HepG2 (cell line): ENCODE results near the gene PTPRO. TPM values are rescaled to one million over a fixed set of nuclear protein-coding genes. Genes with fewer than 3 reads are reported as not detected.

ENCODE experiments used
- ATAC-seq: fragments of 200-7000 bp; cut with Tn5 transposase; 3 replicates; pipeline ENCODE4 v1.9.1; 2020; ENCODE audit warnings: mild to moderate bottlenecking, moderate library complexity
- BruUV-seq: library from RNA; stranded (reverse); fragments of 400-500 nt; replicated peaks from 2 replicates; lab custom pipeline; 2021; lab: Mats Ljungman, UMichigan
- CTCF ChIA-PET: fragments of 300-600 bp; formaldehyde crosslinking; extraction: SDS; loops from one replicate; lab custom pipeline; 2021; ENCODE audit warnings: low total read pairs, inconsistent platforms, low intra/inter-chr PET ratio; lab: Yijun Ruan, JAX
- POLR2A ChIA-PET: fragments of 350-600 bp; sonication (Branson Sonifier 250); formaldehyde crosslinking; loops from one replicate; lab custom pipeline; 2020; ENCODE audit warnings: antibody characterized with exemption, inconsistent platforms; lab: Yijun Ruan, JAX
- DNase-seq: peaks from one replicate; pipeline ENCODE4 v3.0.0-alpha.2; 2015; ENCODE audit warnings: low spot score
- FAIRE-seq: peaks from 3 replicates; lab custom pipeline; 2011; peaks lifted over from hg19 to GRCh38; lab: Jason Lieb, UNC
- H2AFZ ChIP-seq: one replicate; pipeline ENCODE4 v1.6.1; 2011; ENCODE audit warnings: low read length, inconsistent platforms
- H3K27ac ChIP-seq: fragments of 300-600 bp; 3 replicates; pipeline ENCODE4 v1.8.0; 2011; ENCODE audit warnings: mixed run types, mild to moderate bottlenecking, mixed read lengths, low read length, inconsistent platforms; ENCODE audit not compliant: insufficient read depth; ENCODE audit errors: extremely low read length
- H3K27me3 ChIP-seq, 2 experiments: fragments of 200-600 bp in 1 of 2; 2 replicates in 1 of 2; 3 replicates in 1 of 2; pipeline versions ENCODE4 v1.6.0 to v1.8.0; 2011; ENCODE audit warnings: low read length in 2 of 2, mild to moderate bottlenecking in 2 of 2, moderate library complexity in 2 of 2, inconsistent platforms in 1 of 2; ENCODE audit not compliant: insufficient read depth in 2 of 2, control insufficient read depth in 1 of 2
- H3K36me3 ChIP-seq, 2 experiments: fragments of 200-600 bp in 1 of 2; replicated peaks in 1 of 2; 2 replicates in 1 of 2; 3 replicates in 1 of 2; pipeline versions ENCODE4 v1.5.1 to v1.8.0; 2011; ENCODE audit warnings: low read length in 2 of 2, inconsistent platforms in 1 of 2; ENCODE audit not compliant: insufficient read depth in 2 of 2, control insufficient read depth in 1 of 2
- H3K4me1 ChIP-seq: 2 replicates; pipeline ENCODE4 v1.5.1; 2012; ENCODE audit warnings: low read length, inconsistent platforms; ENCODE audit not compliant: insufficient read depth
- H3K4me2 ChIP-seq: 2 replicates; pipeline ENCODE4 v1.6.0; 2011; ENCODE audit warnings: low read depth, low read length, inconsistent platforms
- H3K4me3 ChIP-seq, 3 experiments: fragments of 200-600 bp in 1 of 3; sonication (generic), shearing (Covaris generic) in 1 of 3; replicated peaks in 1 of 3; 2 replicates each; pipeline ENCODE4 v1.5.1; 2011 to 2016; ENCODE audit warnings: low read length in 3 of 3, inconsistent platforms in 2 of 3, low read depth in 2 of 3, mild to moderate bottlenecking in 2 of 3, control low read depth in 1 of 3, mixed read lengths in 1 of 3; ENCODE audit not compliant: insufficient read depth in 1 of 3
- H3K79me2 ChIP-seq: one replicate; pipeline ENCODE4 v1.6.1; 2011; ENCODE audit warnings: low read length, inconsistent platforms; ENCODE audit not compliant: insufficient read depth
- H3K9ac ChIP-seq: 2 replicates; pipeline ENCODE4 v1.6.0; 2011; ENCODE audit warnings: mild to moderate bottlenecking, low read depth, low read length, inconsistent platforms; ENCODE audit not compliant: insufficient read depth
- H3K9me3 ChIP-seq: 2 replicates; pipeline ENCODE4 v1.5.1; 2012; ENCODE audit warnings: mild to moderate bottlenecking, low read length
- H4K20me1 ChIP-seq: 2 replicates; pipeline ENCODE4 v1.6.0; 2011; ENCODE audit warnings: inconsistent platforms, mild to moderate bottlenecking, low read length, moderate library complexity; ENCODE audit not compliant: insufficient read depth
- DMAP1 ChIP-seq: IDR thresholded peaks from 2 replicates; pipeline ENCODE4 v1.6.1; 2016
- HOXA9 ChIP-seq: sonication (generic); formaldehyde crosslinking; IDR thresholded peaks from 2 replicates; pipeline ENCODE4 v1.8.1; 2022; ENCODE audit warnings: missing genetic modification reagents, mild to moderate bottlenecking, moderate library complexity, borderline replicate concordance
- MTA3 ChIP-seq: sonication (generic); formaldehyde crosslinking; IDR thresholded peaks from 2 replicates; pipeline ENCODE4 v1.4.0; 2020; ENCODE audit warnings: missing genetic modification reagents
- SYNCRIP ChIP-seq: fragments of 200-400 bp; formaldehyde crosslinking; IDR thresholded peaks from 2 replicates; pipeline ENCODE4 v1.6.1; 2018; ENCODE audit warnings: mild to moderate bottlenecking, low read depth, low read length; ENCODE audit not compliant: insufficient read depth
- TBX3 ChIP-seq: fragments of 450-650 bp; IDR thresholded peaks from 2 replicates; pipeline ENCODE4 v1.6.1; 2017; ENCODE audit warnings: antibody characterized with exemption, mild to moderate bottlenecking, inconsistent platforms, borderline replicate concordance
- XRCC5 ChIP-seq: fragments of 200-400 bp; formaldehyde crosslinking; optimal IDR thresholded peaks from 2 replicates; pipeline ENCODE3; 2017; ENCODE audit warnings: mild to moderate bottlenecking, low read length
- ZMYM4 ChIP-seq: sonication (generic); formaldehyde crosslinking; IDR thresholded peaks from 2 replicates; pipeline ENCODE4 v1.8.1; 2023; ENCODE audit warnings: mild to moderate bottlenecking, missing genetic modification reagents
- ZSCAN31 ChIP-seq: sonication (generic); formaldehyde crosslinking; IDR thresholded peaks from 2 replicates; pipeline ENCODE4 v1.5.0; 2020; ENCODE audit warnings: low read depth, mild to moderate bottlenecking, missing genetic modification reagents
- in situ Hi-C: cut with HindIII; loops from 2 replicates; pipeline ENCODE4 v1.10.0; 2017; ENCODE audit warnings: low pct_unique_long_range_greater_than_20kb; ENCODE audit not compliant: extremely low pct_ligation_motif_present
- intact Hi-C: fragments of 100-400 bp; cut with micrococcal nuclease; formaldehyde crosslinking; loops from one replicate; pipeline ENCODE4 v1.10.0; 2022; ENCODE audit not compliant: unreplicated experiment
- polyA plus RNA-seq, 8 experiments: library from polyadenylated mRNA; depleted of rRNA in 3 of 8; stranded (reverse) in 7 of 8; unstranded in 1 of 8; fragments of >200 nt; fragmentation: Illumina TruSeq in 4 of 8; extraction: Trizol in 4 of 8; gene quantifications; 2 replicates each; pipeline versions ENCODE4 v1.2.1 to v1.2.3, GENCODE V29; 2011 to 2016; ENCODE audit warnings: low read depth in 4 of 8, missing spikeins in 1 of 8, mixed read lengths in 1 of 8; ENCODE audit not compliant: insufficient read depth in 1 of 8
- total RNA-seq, 5 experiments: library from RNA; depleted of rRNA; stranded (reverse); fragments of >200 nt; fragmentation: Illumina TruSeq; extraction: Trizol; gene quantifications; 2 replicates each; pipeline ENCODE4 v1.2.3, GENCODE V29; 2016; ENCODE audit warnings: low read depth in 1 of 5

Gene PTPRO
- total and polyA plus RNA-seq, 2 of the 13 experiments (the other 11 are each of a cell fraction or from before 2014, with no cell fraction given), result 0.04 TPM; not detected in 1

DNA sequence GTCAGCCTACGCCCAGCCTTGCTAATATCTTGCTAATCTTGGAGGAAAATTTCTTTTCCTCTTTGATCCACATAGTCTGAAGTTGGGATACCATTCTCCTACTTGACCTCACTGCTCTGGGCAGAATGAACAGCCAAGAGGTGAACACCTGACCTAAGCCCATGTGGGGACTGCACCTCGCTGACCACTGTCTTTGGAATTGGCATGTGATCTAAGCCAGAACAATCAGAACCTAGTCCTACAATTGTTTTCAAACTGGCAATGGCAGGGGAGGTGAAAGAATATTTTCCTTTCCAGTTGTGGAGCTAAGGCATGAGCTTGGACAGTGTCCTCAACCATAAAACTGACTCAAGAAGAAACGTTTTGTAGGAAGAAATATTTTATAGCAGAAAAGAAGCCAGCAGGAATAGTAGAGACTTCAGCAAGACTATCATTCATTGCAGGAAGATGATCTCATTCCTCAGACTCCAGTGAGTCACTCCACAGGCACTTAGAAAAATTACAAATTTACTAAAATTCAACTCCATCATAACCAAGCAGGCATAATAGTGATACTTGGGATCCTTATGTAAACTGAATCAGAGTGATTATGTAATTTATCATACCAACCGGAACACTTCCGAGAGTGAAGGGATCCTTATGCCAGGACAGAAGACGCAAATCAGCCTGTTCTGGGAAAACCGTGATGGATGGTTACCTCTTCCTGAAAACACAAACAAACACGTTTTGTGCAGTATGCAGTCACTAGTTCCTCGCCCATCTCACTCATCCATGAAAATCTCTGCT is 14.7 kb downstream of the PTPRO start (continued):
- TF ChIP-seq HOXA9, result no peak

DNA sequence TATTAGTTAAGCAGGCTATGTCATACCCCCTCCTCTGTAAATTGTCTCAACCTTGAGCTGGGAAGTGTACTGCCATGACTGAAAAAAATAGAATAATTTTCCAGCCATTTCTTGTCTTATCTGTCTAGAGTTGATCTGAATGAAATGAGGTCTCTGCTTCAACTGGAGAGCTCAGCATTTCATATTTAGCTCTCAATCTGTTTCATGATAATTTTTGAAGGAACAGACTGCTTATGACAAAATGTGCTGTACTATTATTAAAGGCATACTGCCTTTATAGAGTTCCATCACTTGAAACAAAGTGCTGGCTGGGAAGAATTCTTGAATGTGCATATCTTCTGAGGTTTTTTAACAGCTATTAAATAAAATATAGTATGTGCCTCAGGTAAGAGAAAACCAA is 19.1 kb downstream of the PTPRO start:
- DNase-seq (no peak), ATAC-seq (no peak), FAIRE-seq (no peak)
- intact Hi-C loops (no loop called here), in situ Hi-C loops (no loop called here)
- H3K36me3 ChIP-seq, result no peaks in the 10 kb centered on the region
- H3K9ac ChIP-seq, result no peak overlapping the region
- H3K27ac ChIP-seq, result no peak overlapping the region
- no TSS peak for BruUV-seq
- TF ChIP-seq TBX3 (no peak), ZSCAN31 (CRISPR knock-in tag) (no peak), XRCC5 (no peak), DMAP1 (CRISPR knock-in tag) (no peak), MTA3 (CRISPR knock-in tag) (no peak), SYNCRIP (no peak), ZMYM4 (CRISPR knock-in tag) (no peak)
- no peaks in the 10 kb centered on the region for H3K9me3 ChIP-seq
- no peaks in the 10 kb centered on the region for H4K20me1 ChIP-seq
- H2AFZ ChIP-seq, result no peak overlapping the region
- no peaks in the 10 kb centered on the region for H3K4me1 ChIP-seq
- H3K27me3 ChIP-seq, result no peaks in the 10 kb centered on the region
- POLR2A ChIA-PET, result no interaction called here
- H3K4me3 ChIP-seq, result no peak overlapping the region
- H3K4me2 ChIP-seq, result no peak overlapping the region
- CTCF ChIA-PET, result no interaction called here
- H3K79me2 ChIP-seq, result no peaks in the 10 kb centered on the region
